ENCODE measurements around the gene DNAJB14.
"Not testable (repeated sequence)": the region's sequence is repeated elsewhere in the genome, so short reads cannot be mapped to it uniquely, and the experiment has no call there.

DNAJB14 gene

DNA sequence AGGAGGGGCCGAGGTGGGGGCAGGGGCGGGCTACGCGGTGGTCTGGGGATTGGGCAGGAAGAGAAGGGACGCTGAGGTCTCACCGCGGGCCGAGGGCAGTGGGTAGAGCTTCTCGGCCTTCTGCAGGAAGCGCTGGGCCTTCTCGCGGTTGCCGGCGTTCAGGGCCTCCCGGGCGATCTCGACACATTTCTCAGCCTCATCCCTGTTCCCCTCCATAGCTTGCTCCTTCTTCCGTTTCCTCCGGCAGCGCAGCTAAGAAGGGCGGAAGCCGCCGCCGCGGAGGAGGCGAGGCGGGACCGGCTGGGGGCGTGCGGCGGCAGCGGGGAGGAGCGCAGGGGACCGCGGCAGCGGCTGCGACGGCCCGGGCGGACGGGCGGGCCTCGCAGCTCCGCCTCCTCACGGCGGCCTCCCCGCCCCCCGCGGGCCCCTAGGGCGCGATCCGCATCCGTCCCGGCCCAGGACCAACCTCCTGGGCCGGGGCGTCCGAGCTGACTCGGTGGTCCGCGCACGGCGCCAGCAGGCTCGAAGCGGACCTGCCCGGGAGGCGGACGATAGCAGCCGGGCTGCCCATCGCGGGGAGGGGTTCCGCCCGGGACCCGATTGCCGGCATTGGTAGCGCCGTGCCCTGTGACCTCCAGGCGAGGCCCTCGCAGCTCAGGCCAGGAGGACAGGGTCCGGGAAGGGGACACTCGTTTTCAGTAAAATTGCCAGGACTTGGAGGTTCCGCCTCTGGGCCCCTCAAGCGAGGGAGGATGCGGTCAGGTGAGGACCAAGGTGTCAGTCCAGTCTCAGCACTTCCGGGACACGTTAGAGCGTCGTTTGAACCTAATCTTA, at the start of gene DNAJB14:
DNAJB14 (minus strand) TSS at position 263 of the 834 bp plus-strand sequence; CDS start at position 216, 47 bp downstream.
- peak; percentile 24 for DNase-seq

DNA sequence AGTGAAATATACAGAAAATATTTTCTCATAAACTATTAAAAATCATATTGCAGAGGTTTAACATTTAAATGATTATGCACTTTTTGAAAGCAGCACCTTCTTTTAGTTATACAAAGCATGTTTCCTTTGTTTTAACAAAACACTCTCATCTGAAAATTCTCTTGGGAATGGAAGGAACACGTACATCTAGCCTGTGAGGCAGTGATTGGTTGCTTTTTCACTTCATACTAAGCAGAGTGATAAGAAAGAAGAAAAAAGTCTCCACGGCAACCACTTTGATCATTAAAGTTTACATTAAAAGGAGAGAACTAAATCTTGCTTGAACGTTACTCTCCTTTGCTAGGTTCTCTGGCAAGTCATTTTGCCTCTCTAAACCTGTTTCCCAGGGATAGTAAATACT, 45.3 kb upstream of the DNAJB14 start:
- no peak for DNase-seq

DNA sequence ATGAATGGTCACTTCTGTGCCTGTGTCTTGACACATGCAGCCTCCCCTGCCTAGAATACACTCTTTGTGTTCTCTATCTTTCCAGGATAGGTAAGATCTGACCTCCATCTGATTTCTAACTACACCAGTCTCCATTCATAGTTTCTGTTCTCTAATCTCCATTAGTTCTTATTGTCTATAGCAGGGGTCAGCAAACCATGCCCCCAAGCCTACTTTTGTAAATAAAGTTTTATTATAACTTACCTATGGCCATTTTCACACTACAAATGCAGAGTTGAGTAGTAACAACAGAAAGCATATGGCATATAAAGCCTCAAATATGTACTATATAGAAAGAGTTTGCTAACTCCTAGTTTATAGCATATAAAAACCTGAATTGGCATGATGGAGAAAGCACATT, 41.3 kb upstream of the DNAJB14 start:
- no peak for DNase-seq

DNA sequence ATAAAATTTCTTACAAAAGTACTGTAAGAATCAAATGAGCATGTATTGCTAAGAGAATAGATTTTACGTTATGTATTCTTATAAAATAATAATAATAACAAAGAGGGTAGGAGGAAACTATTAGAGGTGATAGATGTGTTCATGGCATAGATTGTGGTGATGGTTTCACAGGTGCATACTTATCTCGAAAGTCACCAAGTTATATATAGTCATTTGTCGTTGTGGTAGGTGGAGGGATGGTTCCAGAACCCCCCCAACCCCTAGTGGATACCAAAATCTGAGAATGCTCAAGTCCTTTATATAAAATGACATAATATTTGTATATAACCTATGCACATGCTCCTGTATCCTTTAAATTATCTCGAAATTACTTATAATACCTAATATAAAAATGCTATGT, 40.4 kb upstream of the DNAJB14 start:
- DNase-seq, result no peak

DNA sequence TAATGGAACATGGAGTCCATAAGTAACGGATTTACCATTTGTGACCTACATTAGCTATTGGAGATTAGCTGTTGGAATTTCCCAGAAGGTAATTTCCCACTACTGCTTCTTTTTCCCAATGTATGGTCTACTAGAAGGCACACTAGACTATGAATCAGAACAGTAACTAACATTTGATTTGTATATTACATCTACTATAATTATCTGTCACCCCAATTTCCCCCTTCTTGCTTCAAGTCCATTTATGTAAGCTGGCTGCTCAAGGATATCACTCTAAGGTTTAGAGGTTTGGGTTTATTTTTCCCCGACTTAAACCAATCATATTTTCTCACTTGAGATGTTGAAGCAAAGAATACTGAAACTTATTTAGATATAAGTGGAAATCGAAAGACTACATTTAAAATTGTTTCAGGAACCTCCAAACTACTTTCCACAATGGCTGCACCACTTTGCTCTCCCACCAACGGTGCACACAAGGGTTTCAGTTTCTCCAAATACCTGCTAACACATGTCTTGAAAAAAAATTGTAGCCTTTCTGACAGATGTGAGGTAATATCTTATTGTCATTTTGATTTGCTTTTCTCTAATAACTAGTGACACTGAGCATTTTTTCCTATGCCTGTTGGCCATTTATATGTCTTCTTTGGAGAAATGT, 37.0 kb upstream of the DNAJB14 start:
- no peak for DNase-seq

DNA sequence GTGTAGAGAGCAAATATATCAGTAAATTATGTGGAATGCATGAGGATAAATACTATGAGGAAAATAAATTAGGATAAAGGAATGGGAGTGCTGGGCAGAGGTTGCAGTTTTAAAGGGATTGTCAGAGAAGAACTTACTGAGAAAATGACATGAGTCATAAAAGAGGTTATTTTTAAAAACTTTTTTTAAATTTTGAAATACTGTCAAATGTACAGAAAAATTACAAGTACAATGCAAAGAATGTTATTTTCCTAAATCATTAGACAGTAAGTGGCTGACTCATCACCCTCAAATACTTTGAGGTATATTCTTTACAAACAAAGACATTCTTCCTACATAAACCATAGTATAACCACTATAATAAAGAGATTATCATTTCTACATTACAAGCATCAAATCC, 33.5 kb upstream of the DNAJB14 start:
- DNase-seq, result no peak

DNA sequence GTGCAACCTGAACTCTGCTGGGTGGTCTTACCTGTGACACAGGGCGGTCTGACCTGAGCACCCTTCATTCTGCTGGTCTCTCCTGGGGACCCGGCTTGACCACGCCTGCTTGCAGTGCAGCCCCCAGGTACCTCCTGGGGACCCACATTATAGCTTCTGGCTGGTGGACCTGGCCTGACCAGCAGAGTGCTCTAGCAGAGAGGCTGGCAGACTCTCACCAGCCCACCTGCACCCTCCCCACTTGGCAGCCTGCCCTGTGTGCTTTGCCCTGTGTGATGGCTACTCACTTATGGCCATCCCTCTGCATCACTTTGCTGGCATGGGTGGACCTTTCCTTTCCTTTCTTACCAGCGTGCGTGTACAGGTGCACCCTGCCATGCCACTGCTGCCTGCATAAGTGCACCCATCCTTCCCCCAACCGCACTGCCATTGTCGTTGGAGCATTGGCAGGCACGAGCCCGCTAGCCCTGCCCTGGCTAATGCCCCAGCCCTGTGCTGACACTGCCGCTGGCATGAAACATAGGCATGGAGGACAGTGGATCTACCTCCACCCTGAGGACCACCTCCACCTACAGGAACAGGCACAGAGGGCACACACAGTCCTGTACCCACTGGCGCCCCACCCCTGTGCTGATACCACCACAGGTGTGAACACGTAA, 25.2 kb upstream of the DNAJB14 start:
- DNase-seq, result no peak

DNA sequence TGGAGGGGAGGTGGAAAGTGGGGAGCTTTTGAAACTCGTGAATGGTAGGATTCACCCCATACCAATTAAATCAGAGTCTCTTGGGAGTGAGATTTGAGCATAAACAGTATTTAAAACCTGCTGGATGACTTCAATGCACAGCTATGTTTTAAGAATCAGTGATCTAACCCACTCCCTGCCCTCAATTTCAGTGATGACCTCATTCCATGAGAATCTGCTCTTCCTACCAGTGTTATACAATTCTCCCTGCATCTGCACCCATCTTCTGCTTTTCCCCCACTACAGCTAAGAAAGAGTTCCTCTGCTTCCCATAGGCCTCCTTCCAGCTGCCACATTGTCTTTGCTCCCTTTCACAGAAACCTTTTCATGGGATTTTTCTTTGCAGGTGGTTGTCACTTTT, 21.9 kb upstream of the DNAJB14 start:
- no peak for DNase-seq

DNA sequence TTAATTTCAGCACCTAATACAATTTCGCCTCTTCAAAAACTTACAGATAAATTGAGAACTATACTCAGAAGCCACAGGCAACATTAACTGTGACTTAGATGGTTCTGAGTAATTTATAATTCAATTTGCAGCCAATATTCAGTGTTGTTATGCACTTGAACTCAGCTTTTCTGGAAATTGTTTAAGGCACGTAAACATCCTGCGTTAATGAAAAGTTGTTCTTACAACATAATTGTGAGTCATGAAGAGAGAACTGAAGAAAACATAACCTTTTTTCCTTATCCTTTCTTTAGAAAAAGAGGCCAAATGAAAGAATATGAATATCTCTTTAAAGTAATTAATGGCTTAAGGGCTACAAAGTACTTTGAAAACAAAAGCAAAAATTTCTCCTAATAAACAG, 20.3 kb upstream of the DNAJB14 start:
- DNase-seq, result no peak

DNA sequence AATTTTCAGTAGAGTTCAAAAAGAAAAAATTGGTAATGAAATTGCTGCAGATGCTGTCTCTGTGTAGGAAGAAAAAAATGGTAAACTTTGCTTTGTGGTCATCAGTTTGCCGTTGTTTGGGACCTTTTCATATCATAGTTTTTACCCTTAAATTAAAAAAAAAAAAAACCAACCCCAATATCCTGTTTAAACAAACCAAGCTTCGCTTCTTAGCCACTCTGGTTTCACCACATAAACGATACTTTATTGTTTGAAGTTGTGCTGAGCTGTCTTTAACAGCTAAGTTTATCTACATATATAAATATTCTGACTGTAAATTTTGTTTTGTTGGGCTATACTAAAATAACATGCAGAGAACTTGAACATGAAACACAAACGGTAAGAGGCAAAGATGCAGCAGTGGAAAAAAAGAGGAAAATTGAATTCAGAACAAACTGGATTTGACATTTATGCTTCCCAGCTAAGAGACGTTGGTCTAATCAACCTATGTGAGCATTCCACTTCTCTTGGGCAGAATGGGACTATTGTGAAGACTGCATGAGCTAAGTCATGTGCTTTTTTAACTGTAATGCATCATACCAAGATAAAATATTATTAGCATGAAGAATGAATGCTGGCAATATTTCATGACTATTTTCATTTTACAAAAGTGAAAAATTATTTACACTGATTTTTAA, 19.4 kb upstream of the DNAJB14 start:
- no peak for DNase-seq

DNA sequence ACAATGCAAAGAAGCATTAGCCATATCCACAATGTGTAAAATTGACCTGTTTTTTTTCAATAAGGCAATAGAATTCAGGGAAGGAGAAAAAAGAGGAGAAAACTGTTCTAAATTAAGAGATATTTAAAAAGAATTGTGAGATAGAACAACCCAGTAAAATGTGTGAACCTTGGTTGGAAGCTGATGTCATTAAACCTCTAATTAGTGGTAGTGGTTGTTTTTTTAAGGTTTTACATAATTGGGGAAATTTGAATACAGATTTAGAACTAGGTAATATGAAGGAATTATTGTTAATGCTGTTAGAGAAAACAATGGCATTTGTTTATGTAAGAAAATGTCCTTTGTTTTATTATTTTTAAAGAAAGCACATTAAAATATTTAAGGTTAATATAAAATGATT, 18.8 kb upstream of the DNAJB14 start:
- no peak for DNase-seq

DNA sequence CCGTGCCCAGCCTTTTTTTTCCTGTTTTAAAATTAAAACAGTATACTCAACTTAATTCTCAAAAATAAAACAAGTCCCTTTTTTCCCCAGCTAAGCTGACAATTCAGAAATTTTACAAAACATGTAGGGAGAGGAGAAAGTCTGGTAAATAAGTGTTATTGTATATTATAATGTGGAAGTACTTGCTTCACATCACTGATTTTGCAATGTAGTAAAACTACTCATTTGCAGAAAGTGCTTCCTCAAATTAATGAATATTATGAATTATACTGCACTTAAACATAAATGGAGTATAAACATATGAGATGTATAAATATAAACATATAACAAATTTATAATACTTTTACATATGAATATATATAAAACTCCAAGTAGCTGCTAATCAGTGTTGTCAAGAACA, 15.3 kb upstream of the DNAJB14 start:
- no peak for DNase-seq

DNA sequence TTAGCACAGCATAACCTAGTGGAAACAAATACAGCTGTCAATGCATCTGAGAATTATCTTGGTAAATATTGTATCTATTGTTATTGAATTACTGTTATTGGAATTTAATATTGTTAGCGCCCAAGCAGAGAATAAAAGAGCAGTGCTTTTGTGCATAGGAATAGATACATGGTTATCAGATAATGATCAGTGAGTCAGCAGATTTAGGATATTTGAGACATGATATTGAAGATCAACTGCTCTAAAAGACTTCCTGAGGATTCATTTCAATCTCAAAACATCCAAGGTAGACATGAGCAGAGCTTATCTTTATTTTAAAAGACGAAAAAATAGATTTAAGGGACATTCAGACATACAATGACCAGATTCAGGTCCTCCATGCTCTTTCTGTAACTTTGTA, 14.2 kb upstream of the DNAJB14 start:
- no peak for DNase-seq

DNA sequence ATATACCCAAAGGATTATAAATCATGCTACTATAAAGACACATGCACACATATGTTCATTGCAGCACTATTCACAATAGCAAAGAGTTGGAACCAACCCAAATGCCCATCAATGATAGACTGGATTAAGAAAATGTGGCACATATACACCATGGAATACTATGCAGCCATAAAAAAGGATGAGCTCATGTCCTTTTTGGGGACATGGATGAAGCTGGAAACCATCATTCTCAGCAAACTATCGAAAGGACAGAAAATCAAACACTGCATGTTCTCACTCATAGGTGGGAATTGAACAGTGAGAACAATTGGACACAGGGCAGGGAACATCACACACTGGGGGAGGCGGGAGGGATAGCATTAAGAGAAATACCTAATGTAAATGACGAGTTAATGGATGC, 11.8 kb upstream of the DNAJB14 start:
- not testable (repeated sequence) for DNase-seq

DNA sequence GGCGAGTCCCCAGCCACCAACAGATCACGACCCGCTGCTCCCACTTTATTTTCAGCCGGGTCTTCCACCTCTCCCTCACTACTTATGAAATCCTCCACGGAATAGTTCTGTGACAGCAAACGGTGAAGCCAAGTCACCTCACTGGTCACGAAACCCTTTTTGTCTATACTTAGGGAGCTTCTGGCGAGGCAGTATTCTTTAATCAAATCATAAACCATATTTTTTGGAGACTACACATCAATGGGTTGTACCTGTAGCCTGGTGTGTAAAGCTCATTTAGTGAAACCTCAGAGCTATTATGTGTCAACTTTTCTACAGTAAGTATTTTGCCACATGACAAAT, 4.5 kb upstream of the DNAJB14 start:
- no peak for DNase-seq

DNA sequence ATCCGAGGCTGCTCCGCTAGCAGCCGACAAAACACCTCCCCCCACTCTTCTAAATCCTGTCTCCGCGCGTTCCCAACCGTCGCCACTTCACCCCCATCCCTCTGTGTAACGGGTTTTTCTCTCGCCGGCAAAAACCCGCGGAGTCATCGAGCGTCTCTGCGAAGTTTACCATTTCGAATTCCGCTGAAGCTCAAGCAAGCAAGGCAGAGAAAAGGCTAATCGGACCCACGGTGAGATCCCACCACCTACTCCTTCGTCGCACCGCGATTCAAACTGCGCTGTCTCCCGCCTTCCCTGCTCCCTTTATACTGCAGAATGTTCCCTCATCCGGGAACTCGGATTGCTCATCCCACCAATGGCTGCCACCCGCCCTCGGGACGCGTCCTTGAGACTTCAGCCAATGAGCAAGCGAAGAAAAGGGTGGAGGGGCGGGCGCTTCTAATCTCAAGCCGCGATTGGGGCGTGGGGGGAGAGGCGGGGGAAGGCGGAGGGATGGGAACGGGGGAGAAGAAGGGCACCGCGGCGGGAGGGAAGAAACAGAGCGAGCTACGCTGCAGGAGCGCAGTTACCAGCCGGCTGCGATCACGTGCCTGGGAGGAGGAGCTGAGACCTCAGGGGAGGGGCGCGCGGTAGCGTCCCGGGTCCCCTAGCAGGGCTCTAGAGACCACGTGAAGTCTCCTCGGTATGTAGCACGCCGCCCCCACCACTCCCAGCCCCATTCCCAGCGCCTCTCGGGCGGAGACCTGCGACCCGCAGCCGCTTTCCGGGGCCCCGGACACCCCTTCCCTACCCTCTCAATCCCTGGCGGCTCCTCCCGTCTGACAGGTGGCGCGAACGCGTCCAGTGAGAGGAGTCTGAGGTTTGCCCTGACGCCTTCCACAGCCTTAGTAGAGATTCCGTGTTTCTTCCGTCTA, 3.8 kb upstream of the DNAJB14 start, which contains the start of gene H2AZ1:
H2AZ1 (minus strand) TSS at position 277 of the 914 bp plus-strand sequence; CDS start at position 172, 105 bp downstream.
- DNase-seq, result peak; percentile 96

DNA sequence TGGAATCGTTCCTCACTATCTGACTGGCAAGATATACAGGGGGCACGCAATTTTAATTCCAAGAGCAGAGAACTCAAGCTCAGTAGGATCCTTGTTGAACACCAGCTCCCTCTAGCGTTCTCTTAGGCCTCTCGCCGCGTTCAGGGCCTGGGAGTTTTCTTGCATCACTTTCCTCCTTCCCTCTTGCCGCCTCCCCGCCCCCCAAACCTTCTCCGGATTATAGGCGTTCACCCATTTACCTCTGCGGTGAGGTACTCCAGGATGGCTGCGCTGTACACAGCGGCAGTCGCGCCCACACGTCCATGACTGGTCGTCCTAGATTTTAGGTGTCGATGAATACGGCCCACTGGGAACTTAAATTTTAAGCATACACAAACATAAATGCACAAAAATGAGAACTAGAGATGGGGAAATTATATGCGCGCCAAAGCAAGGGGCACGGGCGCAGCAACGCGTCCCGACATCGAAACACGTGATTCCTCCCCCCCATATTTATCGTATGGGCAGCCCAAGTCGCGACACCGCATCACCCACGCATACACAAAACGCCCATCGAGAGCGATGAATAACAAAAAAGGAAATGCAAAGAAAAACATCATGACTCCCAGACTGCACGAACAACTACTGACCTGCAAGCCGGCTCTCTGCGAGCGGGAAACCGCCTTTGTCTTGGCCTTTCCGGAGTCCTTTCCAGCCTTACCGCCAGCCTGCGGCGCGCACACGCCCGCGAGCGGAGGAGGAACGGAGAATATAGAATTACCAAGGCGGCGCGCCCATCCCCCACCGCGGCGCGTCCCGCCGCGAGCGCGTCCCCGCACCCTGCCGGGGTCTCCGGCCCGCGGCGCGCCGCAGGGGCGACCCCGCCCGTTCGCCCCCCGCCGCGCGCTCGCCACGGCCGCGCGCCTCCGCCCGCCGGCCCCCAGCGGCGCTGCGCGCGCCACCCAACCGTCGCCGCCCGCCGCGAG, 2.9 kb upstream of the DNAJB14 start:
- DNase-seq, result peak; percentile 90

DNA sequence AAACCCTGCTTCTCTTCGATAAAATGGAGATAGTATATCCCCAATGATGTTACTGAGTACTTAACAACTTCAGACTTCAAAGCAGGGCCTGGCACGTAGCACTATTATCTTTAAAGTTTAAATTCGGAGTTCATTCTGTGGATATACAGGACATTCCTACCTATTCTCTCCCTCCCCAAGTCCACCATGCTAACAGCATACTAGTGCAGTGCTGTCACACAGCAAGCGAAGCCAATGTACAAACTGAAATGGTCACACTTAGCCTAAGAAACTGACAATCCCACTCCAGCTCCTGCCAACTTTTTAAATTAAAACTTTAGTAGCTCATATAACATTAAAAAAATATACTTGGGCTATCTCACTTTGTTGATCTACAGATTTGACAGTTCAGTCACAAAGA, 1.2 kb upstream of the DNAJB14 start:
- no peak for DNase-seq

DNA sequence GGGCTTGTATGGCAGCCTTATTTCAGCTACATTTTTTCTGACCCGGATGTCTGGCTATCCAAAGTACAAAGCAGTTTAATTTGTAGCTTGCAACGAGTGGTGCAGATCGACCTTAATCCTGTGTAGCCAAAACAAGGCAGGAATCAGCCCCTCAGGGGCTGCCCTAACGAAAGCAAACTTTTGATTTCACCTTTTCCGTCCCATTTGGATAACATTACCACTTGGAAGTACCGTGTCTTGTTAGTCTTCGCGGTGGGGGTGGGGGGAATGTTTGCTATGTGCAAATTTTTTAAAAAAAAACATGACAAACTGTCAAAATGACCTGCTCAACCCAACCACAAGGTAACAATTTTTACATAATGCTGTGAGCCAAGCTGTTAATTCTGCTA, 766 bp upstream of the DNAJB14 start:
- no peak for DNase-seq

DNA sequence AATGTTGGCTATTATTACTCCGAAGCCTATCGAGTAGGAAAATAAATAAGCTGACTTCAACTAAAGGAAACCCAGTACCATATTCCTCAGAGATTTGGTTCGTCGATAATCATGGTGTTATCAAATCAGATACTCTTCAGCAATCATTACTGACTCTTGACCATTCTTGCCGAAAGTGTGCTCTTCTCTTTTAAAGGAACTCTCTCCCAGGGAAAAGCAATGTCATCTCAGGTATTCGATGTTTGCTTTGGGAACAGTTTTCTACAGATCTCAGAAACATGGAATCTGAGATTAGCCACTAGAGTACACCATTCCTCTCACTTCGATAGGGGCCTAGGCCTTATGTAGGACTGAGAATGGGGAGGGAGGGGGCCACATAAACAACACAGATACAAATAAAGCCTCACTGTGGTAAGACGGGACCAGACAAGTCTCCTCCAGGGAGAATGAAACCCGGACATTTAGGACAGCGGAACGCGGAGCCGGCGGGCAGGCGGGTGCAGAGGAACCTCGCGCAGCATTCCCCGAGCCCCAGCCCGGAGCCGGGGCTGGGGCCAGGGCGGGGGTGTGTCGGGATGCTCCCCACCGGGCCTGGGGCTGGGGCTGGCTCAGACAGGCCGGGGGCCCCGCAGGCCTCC, 581 bp downstream of the DNAJB14 start:
- DNase-seq, result no peak
